DOHH2 (cell line): ENCODE data around the gene S100A13.

ENCODE experiments used
- H3F3A ChIP-seq: fragments of 200-600 bp; sonication (generic), shearing (Covaris generic); 2 replicates; pipeline ENCODE4 v1.6.0; 2016; ENCODE audit warnings: antibody characterized with exemption, mild to moderate bottlenecking; ENCODE audit not compliant: control insufficient read depth, insufficient read depth
- H3K27ac ChIP-seq: fragments of 200-600 bp; sonication (generic); 2 replicates; pipeline ENCODE4 v1.5.1; 2014; ENCODE audit warnings: low read depth, mild to moderate bottlenecking, low read length, moderate library complexity
- H3K27me3 ChIP-seq: fragments of 200-600 bp; sonication (generic); 2 replicates; pipeline ENCODE4 v1.6.1; 2014; ENCODE audit warnings: mild to moderate bottlenecking, low read length, mixed read lengths; ENCODE audit not compliant: control insufficient read depth
- H3K36me3 ChIP-seq: fragments of 200-600 bp; sonication (generic); 2 replicates; pipeline ENCODE4 v1.6.1; 2014; ENCODE audit warnings: mild to moderate bottlenecking, low read length, moderate library complexity, mixed read lengths; ENCODE audit not compliant: control insufficient read depth
- H3K4me1 ChIP-seq: fragments of 200-600 bp; sonication (generic); 2 replicates; pipeline ENCODE4 v1.6.1; 2014; ENCODE audit warnings: mild to moderate bottlenecking, low read length, mixed read lengths; ENCODE audit not compliant: control insufficient read depth
- H3K4me2 ChIP-seq: fragments of 200-600 bp; sonication (generic); 2 replicates; pipeline ENCODE4 v1.6.0; 2014; ENCODE audit warnings: mild to moderate bottlenecking, low read length, moderate library complexity
- H3K4me3 ChIP-seq: fragments of 200-600 bp; sonication (generic); 2 replicates; pipeline ENCODE4 v1.5.1; 2014; ENCODE audit warnings: mild to moderate bottlenecking, low read length, mixed read lengths
- H3K79me2 ChIP-seq: fragments of 200-600 bp; sonication (generic); 2 replicates; pipeline ENCODE4 v1.6.1; 2014; ENCODE audit warnings: mild to moderate bottlenecking, low read length, mixed read lengths; ENCODE audit not compliant: control insufficient read depth
- H3K9me2 ChIP-seq: fragments of 200-600 bp; sonication (generic); replicated peaks from 2 replicates; pipeline ENCODE4 v1.6.1; 2014; ENCODE audit warnings: mild to moderate bottlenecking, low read length, mixed read lengths; ENCODE audit not compliant: control insufficient read depth
- H3K9me3 ChIP-seq: fragments of 200-600 bp; sonication (generic); 2 replicates; pipeline ENCODE4 v1.6.1; 2014; ENCODE audit warnings: antibody characterized with exemption, low read length, mixed read lengths; ENCODE audit not compliant: control insufficient read depth, insufficient read depth
- H4K20me1 ChIP-seq: fragments of 200-600 bp; sonication (generic); 2 replicates; pipeline ENCODE4 v1.6.0; 2014; ENCODE audit warnings: low read depth, mild to moderate bottlenecking, antibody characterized with exemption, low read length, moderate library complexity; ENCODE audit not compliant: control insufficient read depth, insufficient read depth
- EZH2phosphoT487 ChIP-seq: fragments of 200-600 bp; sonication (generic); IDR thresholded peaks from 2 replicates; pipeline ENCODE4 v1.6.1; 2017; ENCODE audit warnings: borderline replicate concordance, mild to moderate bottlenecking, antibody characterized with exemption, low read length, moderate library complexity, mixed read lengths
- TF ChIP-seq, protein P1 (sequence below): fragments of 200-600 bp; sonication (generic); IDR thresholded peaks from one replicate; pipeline ENCODE4 v1.5.1; 2014; ENCODE audit warnings: antibody characterized with exemption, mild to moderate bottlenecking, low read depth, low read length; ENCODE audit not compliant: poor library complexity, severe bottlenecking

Gene S100A13

DNA sequence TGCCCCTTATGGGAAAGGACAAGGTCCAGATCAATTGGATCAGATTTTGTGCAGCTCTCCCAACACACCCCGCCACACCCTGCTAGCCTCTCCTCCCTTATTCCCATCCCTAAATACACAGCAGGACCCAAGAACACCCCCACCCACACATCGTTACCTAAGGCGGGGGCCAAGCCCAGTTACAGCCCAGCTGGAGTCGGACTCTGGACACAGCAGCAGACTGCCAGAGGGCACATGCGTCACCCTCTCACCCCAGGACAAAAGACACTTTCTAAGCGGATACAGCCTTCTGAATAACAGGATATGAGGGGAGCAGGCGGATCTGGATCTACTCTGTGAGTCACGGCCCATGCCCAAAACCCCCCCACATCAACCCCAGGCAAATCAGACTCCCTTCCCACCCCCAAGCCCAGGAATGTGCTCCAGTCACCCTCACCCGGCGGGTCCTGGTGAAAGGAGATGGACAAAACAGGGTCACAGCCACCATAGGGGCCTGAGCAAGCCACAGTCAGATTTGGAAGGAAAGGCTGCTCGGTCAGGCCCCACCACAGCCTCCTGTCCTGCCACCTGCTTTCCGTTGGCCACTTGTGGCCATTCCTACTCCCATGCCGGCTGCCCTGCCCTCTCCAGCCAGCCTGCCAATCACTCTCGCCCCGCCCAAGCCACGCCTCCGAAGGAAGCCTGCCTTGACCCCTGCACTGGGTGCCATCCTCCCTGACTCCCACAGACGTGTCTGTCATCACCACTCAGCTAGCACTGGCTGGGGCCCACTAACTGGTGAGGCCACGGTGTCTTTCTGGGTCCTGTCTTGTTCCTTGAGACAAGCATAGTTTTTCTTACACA, 18.3 kb downstream of the S100A13 start:
- Histone ChIP-seq H3K4me3 (no peak overlapping the region), H3K9me2 (no peaks in the 10 kb centered on the region), H3K27ac (no peak overlapping the region), H3K79me2 (no peaks in the 10 kb centered on the region), H3K4me1 (peaks cover 4% of the 10 kb centered on the region; the same call in 1 of the 2 replicates), H4K20me1 (no peaks in the 10 kb centered on the region), H3K9me3 (no peaks in the 10 kb centered on the region), H3K4me2 (no peak overlapping the region), H3K27me3 (no peaks in the 10 kb centered on the region), H3K36me3 (no peaks in the 10 kb centered on the region), H3F3A (no peaks in the 10 kb centered on the region)
- TF ChIP-seq, protein P1, sequence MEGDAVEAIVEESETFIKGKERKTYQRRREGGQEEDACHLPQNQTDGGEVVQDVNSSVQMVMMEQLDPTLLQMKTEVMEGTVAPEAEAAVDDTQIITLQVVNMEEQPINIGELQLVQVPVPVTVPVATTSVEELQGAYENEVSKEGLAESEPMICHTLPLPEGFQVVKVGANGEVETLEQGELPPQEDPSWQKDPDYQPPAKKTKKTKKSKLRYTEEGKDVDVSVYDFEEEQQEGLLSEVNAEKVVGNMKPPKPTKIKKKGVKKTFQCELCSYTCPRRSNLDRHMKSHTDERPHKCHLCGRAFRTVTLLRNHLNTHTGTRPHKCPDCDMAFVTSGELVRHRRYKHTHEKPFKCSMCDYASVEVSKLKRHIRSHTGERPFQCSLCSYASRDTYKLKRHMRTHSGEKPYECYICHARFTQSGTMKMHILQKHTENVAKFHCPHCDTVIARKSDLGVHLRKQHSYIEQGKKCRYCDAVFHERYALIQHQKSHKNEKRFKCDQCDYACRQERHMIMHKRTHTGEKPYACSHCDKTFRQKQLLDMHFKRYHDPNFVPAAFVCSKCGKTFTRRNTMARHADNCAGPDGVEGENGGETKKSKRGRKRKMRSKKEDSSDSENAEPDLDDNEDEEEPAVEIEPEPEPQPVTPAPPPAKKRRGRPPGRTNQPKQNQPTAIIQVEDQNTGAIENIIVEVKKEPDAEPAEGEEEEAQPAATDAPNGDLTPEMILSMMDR, result no peak
- no peak for TF ChIP-seq EZH2phosphoT487

DNA sequence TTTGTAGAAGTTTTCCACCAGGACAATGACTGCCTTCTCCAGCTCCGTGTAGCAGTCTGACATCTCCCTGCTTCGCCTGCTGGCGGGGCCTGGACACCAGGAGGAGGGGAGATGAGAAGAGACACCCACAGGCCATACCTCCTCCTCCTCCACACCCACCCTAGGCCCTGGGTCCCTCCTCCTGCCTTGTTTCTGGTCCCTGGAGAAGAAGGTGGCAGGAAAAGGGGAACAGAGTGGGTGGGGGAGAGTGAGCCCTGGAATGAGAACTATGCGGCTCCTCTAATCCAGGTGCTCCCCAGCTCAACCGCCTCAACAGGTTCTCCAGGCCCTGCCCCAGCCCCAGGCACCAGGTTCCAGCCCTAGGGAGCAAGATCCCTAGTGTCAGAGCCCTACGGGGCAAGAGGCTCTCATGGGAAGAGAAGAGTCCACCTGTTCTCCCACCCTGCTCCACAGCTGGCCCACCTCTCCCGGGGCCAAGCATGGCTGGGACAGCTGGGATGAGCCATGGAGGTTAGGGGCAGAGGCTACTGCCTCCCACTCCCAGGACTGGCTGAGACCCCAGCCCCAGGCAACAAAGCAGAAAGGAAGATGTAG, 19.1 kb downstream of the S100A13 start:
- Histone ChIP-seq H3F3A (no peaks in the 10 kb centered on the region), H3K4me2 (no peak overlapping the region), H3K4me1 (peaks cover 5% of the 10 kb centered on the region; the same call in 1 of the 2 replicates), H3K36me3 (no peaks in the 10 kb centered on the region), H3K9me2 (no peaks in the 10 kb centered on the region), H3K79me2 (no peaks in the 10 kb centered on the region), H3K27ac (no peak overlapping the region), H3K4me3 (no peak overlapping the region), H3K9me3 (no peaks in the 10 kb centered on the region), H4K20me1 (no peaks in the 10 kb centered on the region), H3K27me3 (no peaks in the 10 kb centered on the region)
- no peak for TF ChIP-seq EZH2phosphoT487
- TF ChIP-seq, protein P1, result no peak

DNA sequence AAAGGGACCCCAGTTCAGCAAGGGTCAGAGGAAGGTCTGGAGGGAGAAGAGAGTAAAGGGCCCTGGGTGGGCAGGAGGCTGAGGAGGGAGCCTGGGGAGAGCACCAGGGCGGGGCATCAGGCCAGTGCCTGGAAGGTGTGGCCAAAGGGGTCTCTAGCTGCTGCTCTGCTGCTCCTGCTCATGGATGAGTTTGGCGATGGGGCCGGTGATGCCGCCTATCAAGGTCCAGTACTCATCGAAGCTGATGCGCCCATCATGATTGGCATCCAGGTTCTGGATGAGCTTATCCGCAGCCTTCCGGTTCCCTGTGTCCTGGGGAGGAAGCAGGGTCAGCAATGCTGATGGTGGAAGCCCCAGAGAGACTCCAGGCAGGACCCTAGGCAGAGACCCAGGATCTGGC, 19.9 kb downstream of the S100A13 start:
- Histone ChIP-seq H4K20me1 (no peaks in the 10 kb centered on the region), H3K27ac (no peak overlapping the region), H3K36me3 (no peaks in the 10 kb centered on the region), H3K9me3 (no peaks in the 10 kb centered on the region), H3K9me2 (no peaks in the 10 kb centered on the region), H3K27me3 (no peaks in the 10 kb centered on the region), H3F3A (no peaks in the 10 kb centered on the region), H3K79me2 (no peaks in the 10 kb centered on the region), H3K4me1 (peaks cover 5% of the 10 kb centered on the region; the same call in 1 of the 2 replicates), H3K4me3 (no peak overlapping the region), H3K4me2 (no peak overlapping the region)
- no peak for TF ChIP-seq EZH2phosphoT487
- TF ChIP-seq, protein P1, result no peak
